ENCODE data around the gene P3H2. TPM values are rescaled to one million over a fixed set of nuclear protein-coding genes. Genes with fewer than 3 reads are reported as not detected.

Gene P3H2
- total RNA-seq, 1 experiment from 2014 or later = 20.9 TPM

DNA sequence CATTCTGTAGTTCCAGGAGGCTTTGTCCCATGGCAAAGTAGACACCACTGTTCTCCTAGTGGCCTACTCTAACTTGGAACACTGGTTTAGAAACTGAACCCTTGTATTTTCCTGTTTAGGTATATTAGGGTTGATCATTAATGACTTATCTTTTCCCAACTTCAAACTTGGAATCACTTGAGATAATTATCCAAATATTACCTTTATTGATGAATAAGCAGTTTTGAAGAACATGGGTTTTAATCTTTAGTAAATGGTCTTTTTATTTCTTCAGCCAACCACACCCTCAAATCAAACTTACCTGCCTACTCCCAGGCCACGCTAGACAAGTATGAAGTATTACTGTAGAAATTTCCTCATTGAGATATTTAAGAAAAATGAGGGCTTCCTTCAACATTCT lies 6.5 kb upstream of the P3H2 start:
- Histone ChIP-seq H3K9me2 (ENCODE audit: insufficient read depth) (no peaks in the 10 kb centered on the region), H4K20me1 (ENCODE audit: insufficient read depth) (no peaks in the 10 kb centered on the region), H3K79me2 (ENCODE audit: low read depth) (no peaks in the 10 kb centered on the region), H3K4me3 (no peak overlapping the region), H3K4me1 (replicated peaks; ENCODE audit: insufficient read depth) (no peaks in the 10 kb centered on the region; the same call in 1 of the 2 replicates), H3F3A (ENCODE audit: insufficient read depth, low read depth) (no peaks in the 10 kb centered on the region), H3K36me3 (ENCODE audit: low read depth) (no peaks in the 10 kb centered on the region), H3K27ac (no peak overlapping the region), H3K9me3 (ENCODE audit: insufficient read depth, low read depth) (no peaks in the 10 kb centered on the region), H2AFZ (no peak overlapping the region), H3K4me2 (no peak overlapping the region), H3K27me3 (ENCODE audit: insufficient read depth, low read depth) (no peaks in the 10 kb centered on the region)
- intact Hi-C loops (cut with micrococcal nuclease; ENCODE audit: unreplicated experiment) = no loop called here
- POLR2A ChIA-PET (ENCODE audit: unreplicated experiment) = interaction anchor here (0.6 kb wide), 1 partner anchor 149 kb away, joined by 5 read pairs; no protein-coding TSS in a partner anchor
- BruUV-seq (replicated peaks) = no TSS peak
- no peak for DNase-seq
- TF ChIP-seq, protein P1, sequence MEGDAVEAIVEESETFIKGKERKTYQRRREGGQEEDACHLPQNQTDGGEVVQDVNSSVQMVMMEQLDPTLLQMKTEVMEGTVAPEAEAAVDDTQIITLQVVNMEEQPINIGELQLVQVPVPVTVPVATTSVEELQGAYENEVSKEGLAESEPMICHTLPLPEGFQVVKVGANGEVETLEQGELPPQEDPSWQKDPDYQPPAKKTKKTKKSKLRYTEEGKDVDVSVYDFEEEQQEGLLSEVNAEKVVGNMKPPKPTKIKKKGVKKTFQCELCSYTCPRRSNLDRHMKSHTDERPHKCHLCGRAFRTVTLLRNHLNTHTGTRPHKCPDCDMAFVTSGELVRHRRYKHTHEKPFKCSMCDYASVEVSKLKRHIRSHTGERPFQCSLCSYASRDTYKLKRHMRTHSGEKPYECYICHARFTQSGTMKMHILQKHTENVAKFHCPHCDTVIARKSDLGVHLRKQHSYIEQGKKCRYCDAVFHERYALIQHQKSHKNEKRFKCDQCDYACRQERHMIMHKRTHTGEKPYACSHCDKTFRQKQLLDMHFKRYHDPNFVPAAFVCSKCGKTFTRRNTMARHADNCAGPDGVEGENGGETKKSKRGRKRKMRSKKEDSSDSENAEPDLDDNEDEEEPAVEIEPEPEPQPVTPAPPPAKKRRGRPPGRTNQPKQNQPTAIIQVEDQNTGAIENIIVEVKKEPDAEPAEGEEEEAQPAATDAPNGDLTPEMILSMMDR (conservative IDR thresholded peaks at IDR 0.05) = no peak
- no peak for TF ChIP-seq EZH2 (IDR thresholded peaks at IDR 0.05; ENCODE audit: low read depth)
- CTCF ChIA-PET = no interaction called here

GRCh38 chr3:190125436-190126068 lies 4.9 kb upstream of the P3H2 start:
- Histone ChIP-seq H3K4me2 (no peak overlapping the region), H4K20me1 (ENCODE audit: insufficient read depth) (no peaks in the 10 kb centered on the region), H3K9me3 (ENCODE audit: insufficient read depth, low read depth) (no peaks in the 10 kb centered on the region), H3F3A (ENCODE audit: insufficient read depth, low read depth) (no peaks in the 10 kb centered on the region), H3K4me1 (replicated peaks; ENCODE audit: insufficient read depth) (peaks cover 7% of the 10 kb centered on the region; the same call in 1 of the 2 replicates), H2AFZ (no peak overlapping the region), H3K27me3 (ENCODE audit: insufficient read depth, low read depth) (no peaks in the 10 kb centered on the region), H3K27ac (no peak overlapping the region), H3K36me3 (ENCODE audit: low read depth) (no peaks in the 10 kb centered on the region), H3K79me2 (ENCODE audit: low read depth) (no peaks in the 10 kb centered on the region), H3K4me3 (no peak overlapping the region), H3K9me2 (ENCODE audit: insufficient read depth) (no peaks in the 10 kb centered on the region)
- no peak for DNase-seq
- intact Hi-C loops (cut with micrococcal nuclease; ENCODE audit: unreplicated experiment) = no loop called here
- ChIA-PET POLR2A (ENCODE audit: unreplicated experiment) (interaction anchor here (0.6 to 0.7 kb wide), 2 partner anchors 104 to 911 kb away, joined by 4 to 5 read pairs; no protein-coding TSS in a partner anchor), CTCF (no interaction called here)
- no TSS peak for BruUV-seq (replicated peaks)
- no peak for TF ChIP-seq EZH2 (IDR thresholded peaks at IDR 0.05; ENCODE audit: low read depth)
- TF ChIP-seq, protein P1 (conservative IDR thresholded peaks at IDR 0.05) = no peak

DNA sequence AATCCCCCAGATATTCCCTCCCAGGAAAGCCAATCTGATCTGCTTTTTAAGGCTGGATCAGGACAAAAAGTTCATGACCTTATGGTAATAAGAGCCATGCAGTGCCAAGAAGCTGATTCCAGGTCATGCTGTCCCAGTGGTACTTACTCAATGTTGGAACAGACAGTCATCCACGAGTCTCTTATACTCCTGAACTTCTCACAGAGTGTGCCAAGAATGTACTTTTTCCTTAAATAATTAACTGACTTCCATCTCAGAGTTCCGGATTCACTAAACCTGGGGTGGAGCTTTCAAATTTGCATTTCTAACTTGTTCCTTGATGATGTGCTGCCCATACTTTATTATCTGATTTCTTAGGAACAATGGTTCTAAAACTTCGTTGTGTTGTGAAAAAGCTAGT lies 3.4 kb upstream of the P3H2 start:
- POLR2A ChIA-PET (ENCODE audit: unreplicated experiment) = no interaction called here
- no peaks in the 10 kb centered on the region for H3K36me3 ChIP-seq (ENCODE audit: low read depth)
- TF ChIP-seq, protein P1 (conservative IDR thresholded peaks at IDR 0.05) = no peak
- no peak for TF ChIP-seq EZH2 (IDR thresholded peaks at IDR 0.05; ENCODE audit: low read depth)
- BruUV-seq (replicated peaks) = no TSS peak
- H4K20me1 ChIP-seq (ENCODE audit: insufficient read depth) = no peaks in the 10 kb centered on the region
- H3F3A ChIP-seq (ENCODE audit: insufficient read depth, low read depth) = 0 out of 2 replicates have a peak, but pooled peaks cover 5% of the 10 kb centered on the region
- H3K4me1 ChIP-seq (replicated peaks; ENCODE audit: insufficient read depth) = peaks cover 18% of the 10 kb centered on the region
- H2AFZ ChIP-seq = no peak overlapping the region
- intact Hi-C loops (cut with micrococcal nuclease; ENCODE audit: unreplicated experiment) = loop anchor here (5.0 kb wide), 2 partner anchors 63 to 198 kb away; partner anchors contain the start of gene CLDN1
- no peak overlapping the region for H3K27ac ChIP-seq
- no peak for DNase-seq
- no peaks in the 10 kb centered on the region for H3K79me2 ChIP-seq (ENCODE audit: low read depth)
- H3K4me2 ChIP-seq = no peak overlapping the region
- no peak overlapping the region for H3K4me3 ChIP-seq
- no peaks in the 10 kb centered on the region for H3K9me3 ChIP-seq (ENCODE audit: insufficient read depth, low read depth)
- H3K9me2 ChIP-seq (ENCODE audit: insufficient read depth) = no peaks in the 10 kb centered on the region
- H3K27me3 ChIP-seq (ENCODE audit: insufficient read depth, low read depth) = no peaks in the 10 kb centered on the region
- CTCF ChIA-PET = interaction anchor here (0.6 kb wide), 1 partner anchor 459 kb away, joined by 4 read pairs; no protein-coding TSS in a partner anchor
